Smooth muscle cell (in vitro differentiated cells): ENCODE measurements around the gene GNAO1. TPM values are rescaled to one million over a fixed set of nuclear protein-coding genes. Genes with fewer than 3 reads are reported as not detected.

Experiments used
- DNase-seq: peaks from one replicate; lab custom pipeline; 2025; ENCODE audit not compliant: unreplicated experiment; lab: John Stamatoyannopoulos, UW
- H2AFZ ChIP-seq: fragments of 200-600 bp; sonication (generic); 2 replicates; pipeline ENCODE4 v1.6.0; 2016; ENCODE audit warnings: antibody characterized with exemption, low read depth, mild to moderate bottlenecking
- H3F3A ChIP-seq: fragments of 200-600 bp; sonication (generic); 2 replicates; pipeline ENCODE4 v1.6.0; 2017; ENCODE audit warnings: antibody characterized with exemption, low read depth
- H3K27ac ChIP-seq: fragments of 200-600 bp; sonication (generic); 2 replicates; pipeline ENCODE4 v1.5.1; 2016; ENCODE audit warnings: low read depth, mild to moderate bottlenecking
- H3K27me3 ChIP-seq: fragments of 200-600 bp; sonication (generic); 2 replicates; pipeline ENCODE4 v1.6.1; 2016; ENCODE audit warnings: low read depth, mild to moderate bottlenecking
- H3K36me3 ChIP-seq: fragments of 200-600 bp; sonication (generic); 2 replicates; pipeline ENCODE4 v1.5.1; 2016; ENCODE audit warnings: low read depth
- H3K4me1 ChIP-seq: fragments of 200-600 bp; sonication (generic); 2 replicates; pipeline ENCODE4 v1.5.1; 2016; ENCODE audit warnings: low read depth
- H3K4me2 ChIP-seq: fragments of 200-600 bp; sonication (generic); 2 replicates; pipeline ENCODE4 v1.6.0; 2016; ENCODE audit warnings: mild to moderate bottlenecking
- H3K4me3 ChIP-seq: fragments of 200-600 bp; sonication (generic); 2 replicates; pipeline ENCODE4 v1.5.1; 2016; ENCODE audit warnings: mild to moderate bottlenecking
- H3K79me2 ChIP-seq: fragments of 200-600 bp; sonication (generic); 2 replicates; pipeline ENCODE4 v1.6.0; 2016; ENCODE audit warnings: low read depth, mild to moderate bottlenecking
- H3K9ac ChIP-seq: fragments of 200-600 bp; sonication (generic); 2 replicates; pipeline ENCODE4 v1.6.0; 2016; ENCODE audit warnings: low read depth
- H3K9me3 ChIP-seq: fragments of 200-600 bp; sonication (generic); replicated peaks from 2 replicates; pipeline ENCODE4 v1.5.1; 2016; ENCODE audit warnings: low read depth
- H4K20me1 ChIP-seq: fragments of 200-600 bp; sonication (generic); 2 replicates; pipeline ENCODE4 v1.6.0; 2016; ENCODE audit warnings: low read depth
- CTCF ChIP-seq: fragments of 200-600 bp; sonication (generic); IDR thresholded peaks from 2 replicates; pipeline ENCODE4 v1.5.1; 2017; ENCODE audit warnings: borderline replicate concordance, mild to moderate bottlenecking, antibody characterized with exemption; ENCODE audit not compliant: insufficient read depth, poor library complexity, severe bottlenecking
- WGBS: methylation state at CpG from one replicate; pipeline ENCODE4 v1.1.7; 2016; ENCODE audit warnings: low lambda C conversion rate; 5-methylcytosine and 5-hydroxymethylcytosine counted together
- polyA plus RNA-seq: library from polyadenylated mRNA; unstranded; fragments of >200 nt; fragmentation: Nextera tagmentation; extraction: Ambion mirVana; gene quantifications from 2 replicates; pipeline ENCODE4 v1.2.1, GENCODE V29; 2016
- total RNA-seq: library from RNA; depleted of rRNA; stranded (reverse); fragments of >200 nt; gene quantifications from 2 replicates; pipeline ENCODE4 v1.2.3, GENCODE V29; 2014

GNAO1 gene
- total and polyA plus RNA-seq, 2 experiments from 2014 or later: 1.7 to 3.7 TPM

- no peak overlapping the region for H2AFZ ChIP-seq
- no peak overlapping the region for H3K9ac ChIP-seq
- no peaks in the 10 kb centered on the region for H4K20me1 ChIP-seq
- no peak overlapping the region for H3K4me2 ChIP-seq
- DNase-seq: no peak
- H3K4me1 ChIP-seq: no peaks in the 10 kb centered on the region
- no peaks in the 10 kb centered on the region for H3K36me3 ChIP-seq
- no peak overlapping the region for H3K4me3 ChIP-seq
- H3F3A ChIP-seq: no peaks in the 10 kb centered on the region
- no peaks in the 10 kb centered on the region for H3K79me2 ChIP-seq
- H3K9me3 ChIP-seq: no peaks in the 10 kb centered on the region
- TF ChIP-seq CTCF: no peak
- H3K27me3 ChIP-seq: no peaks in the 10 kb centered on the region
- WGBS: 89% methylated on average over 25 of the region's 25 CpGs
- no peak overlapping the region for H3K27ac ChIP-seq
These were observed 157.1 kb downstream of the GNAO1 start for GRCh38 chr16:56348168-56349085.

- Histone ChIP-seq H3K4me1 (no peaks in the 10 kb centered on the region), H3K4me2 (no peak overlapping the region), H3F3A (no peaks in the 10 kb centered on the region), H2AFZ (no peak overlapping the region), H3K4me3 (no peak overlapping the region), H3K36me3 (no peaks in the 10 kb centered on the region), H3K79me2 (no peaks in the 10 kb centered on the region), H3K9me3 (no peaks in the 10 kb centered on the region), H4K20me1 (no peaks in the 10 kb centered on the region), H3K27me3 (no peaks in the 10 kb centered on the region), H3K9ac (no peak overlapping the region), H3K27ac (no peak overlapping the region)
- 85% methylated on average over 2 of the region's 2 CpGs for WGBS
- no peak for DNase-seq
- no peak for TF ChIP-seq CTCF
These were observed 157.8 kb downstream of the GNAO1 start for GRCh38 chr16:56349086-56349415.

DNA sequence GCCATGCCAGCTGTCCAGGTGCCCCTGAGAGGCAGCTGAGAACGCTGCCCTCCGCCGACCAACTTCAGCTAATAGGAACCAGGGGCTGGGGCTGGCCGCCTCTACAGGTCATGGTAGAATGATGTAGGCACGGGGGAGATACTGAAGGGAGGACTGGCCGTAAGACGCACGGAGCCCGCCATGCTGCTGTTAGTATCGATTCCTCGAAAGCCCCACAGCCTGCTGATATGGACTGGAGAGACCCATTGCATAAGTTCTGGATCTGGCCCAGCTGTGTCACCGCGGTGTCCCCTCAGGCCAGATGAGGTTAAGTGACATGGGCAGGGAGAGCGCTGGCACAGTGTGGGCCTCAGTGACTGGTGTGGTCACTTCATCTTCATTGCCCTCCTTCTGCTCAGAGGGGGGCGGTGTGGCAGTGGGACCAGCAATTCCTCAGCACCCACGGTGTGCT lies 158.4 kb downstream of the GNAO1 start:
- no peak overlapping the region for H3K9ac ChIP-seq
- H3K36me3 ChIP-seq: no peaks in the 10 kb centered on the region
- no peaks in the 10 kb centered on the region for H3K9me3 ChIP-seq
- no peak overlapping the region for H3K4me2 ChIP-seq
- TF ChIP-seq CTCF: no peak
- H3K27me3 ChIP-seq: no peaks in the 10 kb centered on the region
- DNase-seq: no peak
- H3K4me3 ChIP-seq: no peak overlapping the region
- WGBS: 96% methylated on average over 16 of the region's 16 CpGs
- H3K79me2 ChIP-seq: no peaks in the 10 kb centered on the region
- H3K4me1 ChIP-seq: no peaks in the 10 kb centered on the region
- H2AFZ ChIP-seq: no peak overlapping the region
- no peak overlapping the region for H3K27ac ChIP-seq
- no peaks in the 10 kb centered on the region for H4K20me1 ChIP-seq
- no peaks in the 10 kb centered on the region for H3F3A ChIP-seq
